HG02623 (cell line): Measurements from ENCODE around the gene SLC2A13.
"Not testable (repeated sequence)": the region's sequence is repeated elsewhere in the genome, so short reads cannot be mapped to it uniquely, and the experiment has no call there.

Experiments
- ATAC-seq: cut with Tn5 transposase; IDR thresholded peaks from one replicate; pipeline ENCODE4 v1.9.1; 2021; ENCODE audit warnings: moderate library complexity; ENCODE audit not compliant: unreplicated experiment

SLC2A13 gene

GRCh38 chr12:40106202-40106533 lies 287 bp upstream of the SLC2A13 start:
- ATAC-seq, result no peak

- ATAC-seq, result no peak
These were observed 691 bp downstream of the SLC2A13 start for GRCh38 chr12:40105265-40105514.

- no peak for ATAC-seq
These were observed 1.2 kb downstream of the SLC2A13 start for GRCh38 chr12:40104461-40105264.

GRCh38 chr12:40103043-40103442 lies 2.8 kb downstream of the SLC2A13 start:
- ATAC-seq, result no peak

GRCh38 chr12:40101747-40102146 lies 4.1 kb downstream of the SLC2A13 start:
- ATAC-seq, result no peak

GRCh38 chr12:40099423-40099853 lies 6.4 kb downstream of the SLC2A13 start:
- ATAC-seq, result no peak

- ATAC-seq, result no peak
These were observed 7.3 kb downstream of the SLC2A13 start for GRCh38 chr12:40098406-40099145.

GRCh38 chr12:40093512-40093911 lies 12.4 kb downstream of the SLC2A13 start:
- ATAC-seq, result no peak

- ATAC-seq, result no peak
These were observed 19.4 kb downstream of the SLC2A13 start for GRCh38 chr12:40086471-40086870.

- no peak for ATAC-seq
These were observed 27.6 kb downstream of the SLC2A13 start for GRCh38 chr12:40078266-40078665.

- no peak for ATAC-seq
These were observed 30.4 kb downstream of the SLC2A13 start for GRCh38 chr12:40075458-40075857.

- no peak for ATAC-seq
These were observed 37.5 kb downstream of the SLC2A13 start for GRCh38 chr12:40068416-40068815.

- no peak for ATAC-seq
These were observed 40.2 kb downstream of the SLC2A13 start for GRCh38 chr12:40065636-40066035.

- no peak for ATAC-seq
These were observed 42.5 kb downstream of the SLC2A13 start for GRCh38 chr12:40063414-40063813.

GRCh38 chr12:40058721-40059190 lies 47.1 kb downstream of the SLC2A13 start:
- no peak for ATAC-seq

- ATAC-seq, result no peak
These were observed 49.5 kb downstream of the SLC2A13 start for GRCh38 chr12:40056373-40056772.

GRCh38 chr12:40055776-40056175 lies 50.1 kb downstream of the SLC2A13 start:
- ATAC-seq, result no peak

GRCh38 chr12:40055228-40055579 lies 50.7 kb downstream of the SLC2A13 start:
- no peak for ATAC-seq

GRCh38 chr12:40054555-40055227 lies 51.2 kb downstream of the SLC2A13 start:
- no peak for ATAC-seq

GRCh38 chr12:40049268-40049667 lies 56.6 kb downstream of the SLC2A13 start:
- ATAC-seq, result no peak

GRCh38 chr12:40047002-40047401 lies 58.9 kb downstream of the SLC2A13 start:
- ATAC-seq, result not testable (repeated sequence)

GRCh38 chr12:40045656-40046055 lies 60.2 kb downstream of the SLC2A13 start:
- no peak for ATAC-seq
